Progenitor cell of endocrine pancreas (in vitro differentiated cells): ENCODE results near the gene SGCD. TPM values are rescaled to one million over a fixed set of nuclear protein-coding genes. Genes with fewer than 3 reads are reported as not detected.

Experiments used
- DNase-seq: peaks from one replicate; pipeline ENCODE4 v3.0.0; 2021; ENCODE audit warnings: low spot score; ENCODE audit not compliant: unreplicated experiment
- H3K27ac Mint-ChIP-seq: 2 replicates; pipeline ENCODE4 v1.8.0; 2021; ENCODE audit warnings: mild to moderate bottlenecking, moderate library complexity, mixed read lengths
- H3K27me3 Mint-ChIP-seq: 2 replicates; pipeline ENCODE4 v1.8.0; 2021; ENCODE audit warnings: mixed read lengths
- H3K36me3 Mint-ChIP-seq: 2 replicates; pipeline ENCODE4 v1.8.0; 2022; ENCODE audit warnings: mixed read lengths; ENCODE audit not compliant: insufficient read depth
- H3K4me1 Mint-ChIP-seq: 2 replicates; pipeline ENCODE4 v1.8.0; 2021; ENCODE audit warnings: low read depth, mixed read lengths
- H3K4me3 Mint-ChIP-seq: 2 replicates; pipeline ENCODE4 v1.8.0; 2021; ENCODE audit warnings: low read depth, mild to moderate bottlenecking, moderate library complexity, mixed read lengths
- H3K9me3 Mint-ChIP-seq: 2 replicates; pipeline ENCODE4 v1.8.0; 2021; ENCODE audit warnings: low read depth, mixed read lengths
- total RNA-seq: library from RNA; stranded (reverse); gene quantifications from 2 replicates; pipeline ENCODE4 v1.2.1, GENCODE V29; 2021
- TF ChIP-seq, protein P1 (sequence below): fragments of 200-600 bp; sonication (generic); IDR thresholded peaks from one replicate; pipeline ENCODE4 v1.5.0; 2021; ENCODE audit warnings: antibody characterized with exemption, mild to moderate bottlenecking; ENCODE audit not compliant: unreplicated experiment

Gene SGCD
- total RNA-seq, 1 donor from 2014 or later = 5.9 TPM

- H3K27ac Mint-ChIP-seq = no peak overlapping the region
- no peaks in the 10 kb centered on the region for H3K9me3 Mint-ChIP-seq
- DNase-seq = no peak
- H3K27me3 Mint-ChIP-seq = peaks cover 2% of the 10 kb centered on the region
- no peak overlapping the region for H3K4me3 Mint-ChIP-seq
- no peaks in the 10 kb centered on the region for H3K36me3 Mint-ChIP-seq
- TF ChIP-seq, protein P1, sequence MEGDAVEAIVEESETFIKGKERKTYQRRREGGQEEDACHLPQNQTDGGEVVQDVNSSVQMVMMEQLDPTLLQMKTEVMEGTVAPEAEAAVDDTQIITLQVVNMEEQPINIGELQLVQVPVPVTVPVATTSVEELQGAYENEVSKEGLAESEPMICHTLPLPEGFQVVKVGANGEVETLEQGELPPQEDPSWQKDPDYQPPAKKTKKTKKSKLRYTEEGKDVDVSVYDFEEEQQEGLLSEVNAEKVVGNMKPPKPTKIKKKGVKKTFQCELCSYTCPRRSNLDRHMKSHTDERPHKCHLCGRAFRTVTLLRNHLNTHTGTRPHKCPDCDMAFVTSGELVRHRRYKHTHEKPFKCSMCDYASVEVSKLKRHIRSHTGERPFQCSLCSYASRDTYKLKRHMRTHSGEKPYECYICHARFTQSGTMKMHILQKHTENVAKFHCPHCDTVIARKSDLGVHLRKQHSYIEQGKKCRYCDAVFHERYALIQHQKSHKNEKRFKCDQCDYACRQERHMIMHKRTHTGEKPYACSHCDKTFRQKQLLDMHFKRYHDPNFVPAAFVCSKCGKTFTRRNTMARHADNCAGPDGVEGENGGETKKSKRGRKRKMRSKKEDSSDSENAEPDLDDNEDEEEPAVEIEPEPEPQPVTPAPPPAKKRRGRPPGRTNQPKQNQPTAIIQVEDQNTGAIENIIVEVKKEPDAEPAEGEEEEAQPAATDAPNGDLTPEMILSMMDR = no peak
- peaks cover 30% of the 10 kb centered on the region for H3K4me1 Mint-ChIP-seq
These were observed 472.2 kb downstream of the SGCD start for GRCh38 chr5:156799171-156799570.

DNA sequence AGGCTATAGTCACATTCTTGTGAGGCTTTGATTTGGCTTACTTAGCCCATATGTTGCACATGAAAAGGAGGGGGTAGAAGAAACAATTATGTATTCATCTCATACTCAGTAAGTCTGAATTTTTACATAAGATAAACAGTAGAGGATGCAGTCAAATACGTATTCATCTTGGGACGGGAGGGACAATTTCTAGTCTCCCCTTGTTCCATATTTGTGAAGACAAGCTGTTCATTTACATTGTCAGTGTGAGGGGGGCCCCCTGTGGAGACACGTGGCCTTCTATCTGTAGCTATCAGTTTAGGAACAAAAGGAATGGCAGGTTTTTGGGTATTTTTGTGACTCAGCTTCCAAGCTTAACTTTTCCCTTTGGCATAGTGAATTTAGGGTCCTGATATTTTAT lies 474.0 kb downstream of the SGCD start:
- TF ChIP-seq, protein P1 = no peak
- no peaks in the 10 kb centered on the region for H3K9me3 Mint-ChIP-seq
- H3K36me3 Mint-ChIP-seq = no peaks in the 10 kb centered on the region
- peaks cover 30% of the 10 kb centered on the region for H3K4me1 Mint-ChIP-seq
- no peak overlapping the region for H3K27ac Mint-ChIP-seq
- DNase-seq = no peak
- H3K27me3 Mint-ChIP-seq = no peaks in the 10 kb centered on the region
- H3K4me3 Mint-ChIP-seq = no peak overlapping the region

- no peak overlapping the region for H3K27ac Mint-ChIP-seq
- no peaks in the 10 kb centered on the region for H3K27me3 Mint-ChIP-seq
- peaks cover 26% of the 10 kb centered on the region for H3K4me1 Mint-ChIP-seq
- peaks cover 1% of the 10 kb centered on the region for H3K36me3 Mint-ChIP-seq
- no peak for DNase-seq
- TF ChIP-seq, protein P1 = no peak
- peaks cover 6% of the 10 kb centered on the region for H3K9me3 Mint-ChIP-seq
- no peak overlapping the region for H3K4me3 Mint-ChIP-seq
These were observed 475.5 kb downstream of the SGCD start for GRCh38 chr5:156802501-156802900.

DNA sequence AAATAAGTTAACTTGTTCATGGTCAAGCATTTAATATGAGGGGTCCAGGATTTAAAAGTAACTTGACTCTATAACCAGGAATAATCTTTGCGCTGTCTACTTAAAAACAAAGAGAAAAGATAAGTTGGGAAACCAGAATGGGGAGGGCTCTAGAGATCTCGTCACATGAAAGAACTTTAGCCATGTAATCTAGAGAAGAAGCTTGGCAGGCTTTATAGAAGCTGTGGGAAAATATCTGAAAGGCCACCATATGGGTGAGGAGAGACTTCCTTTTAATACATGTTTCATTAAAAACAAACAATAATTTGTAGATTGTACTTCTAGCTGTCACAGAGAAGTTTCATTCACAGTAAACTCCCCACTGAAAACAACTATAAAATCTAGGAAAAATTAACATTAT lies 476.4 kb downstream of the SGCD start:
- Mint-ChIP-seq H3K27me3 (no peaks in the 10 kb centered on the region), H3K9me3 (peaks cover 9% of the 10 kb centered on the region), H3K27ac (no peak overlapping the region), H3K36me3 (peaks cover 1% of the 10 kb centered on the region), H3K4me3 (no peak overlapping the region), H3K4me1 (peaks cover 26% of the 10 kb centered on the region)
- TF ChIP-seq, protein P1 = no peak
- DNase-seq = no peak

DNA sequence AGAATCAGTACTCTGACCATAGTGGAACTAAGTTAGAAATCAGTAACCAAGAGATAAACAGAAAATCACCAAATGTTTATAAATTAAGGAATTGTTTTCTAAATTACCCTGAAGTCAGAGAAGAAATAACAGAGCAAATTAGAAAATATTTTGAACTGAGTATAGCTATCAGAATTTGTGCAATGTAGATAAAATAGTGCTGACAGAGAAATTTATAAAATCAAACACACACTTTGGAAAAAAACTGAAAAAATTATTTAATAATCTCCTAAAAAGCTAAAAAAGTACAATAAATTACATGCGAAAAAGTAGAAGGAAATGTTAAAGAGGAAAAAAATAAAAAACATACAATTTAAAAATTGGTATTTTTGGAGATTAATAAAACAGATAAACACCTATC lies 486.0 kb downstream of the SGCD start:
- DNase-seq = no peak
- H3K36me3 Mint-ChIP-seq = peaks cover 4% of the 10 kb centered on the region
- H3K9me3 Mint-ChIP-seq = peaks cover 24% of the 10 kb centered on the region
- no peak overlapping the region for H3K27ac Mint-ChIP-seq
- TF ChIP-seq, protein P1 = no peak
- H3K4me1 Mint-ChIP-seq = no peaks in the 10 kb centered on the region
- H3K4me3 Mint-ChIP-seq = no peak overlapping the region
- no peaks in the 10 kb centered on the region for H3K27me3 Mint-ChIP-seq
